ENCODE data around the gene TRNAU1AP. TPM values are rescaled to one million over a fixed set of nuclear protein-coding genes. Genes with fewer than 3 reads are reported as not detected.

The TRNAU1AP gene
- total RNA-seq, 4 donors from 2014 or later, result 4.1 to 25.4 (median 12.4) TPM

- H3K9me3 ChIP-seq, result no peaks in the 10 kb centered on the region
- WGBS, 2 donors (ENCODE audit: low coverage in 1 of 2), result 98% methylated on average over 23 of the region's 31 CpGs; no CpG with 5 or more reads in 1 of the 2 donors
- H3K4me3 ChIP-seq, result no peak overlapping the region
- in situ Hi-C loops (cut with MboI; ENCODE audit: low pct_ligation_motif_present in 1 of 4, low pct_unique_long_range_greater_than_20kb in 1 of 4, low sequenced_read_pairs in 3 of 4) (no loop called here), intact Hi-C loops (cut with DNase I; ENCODE audit: low total_unique reads) (no loop called here)
- H3K27me3 ChIP-seq, result no peaks in the 10 kb centered on the region
- DNase-seq, result no peak
- H3K27ac ChIP-seq, result no peak overlapping the region
- H3K36me3 ChIP-seq, result no peaks in the 10 kb centered on the region
- no peaks in the 10 kb centered on the region for H3K4me1 ChIP-seq
- TF ChIP-seq EP300 (IDR thresholded peaks at IDR 0.05; ENCODE audit: low read depth), result no peak
- no peak for TF ChIP-seq CTCF (IDR thresholded peaks at IDR 0.05)
- no peak for TF ChIP-seq POLR2A (IDR thresholded peaks at IDR 0.05)
- no peak for TF ChIP-seq POLR2AphosphoS5 (IDR thresholded peaks at IDR 0.05)
Measured at GRCh38 chr1:28530456-28530855, 22.4 kb upstream of the TRNAU1AP start.

GRCh38 chr1:28534671-28535070, 18.2 kb upstream of the TRNAU1AP start:
- in situ Hi-C loops (cut with MboI; ENCODE audit: low pct_ligation_motif_present in 1 of 4, low pct_unique_long_range_greater_than_20kb in 1 of 4, low sequenced_read_pairs in 3 of 4) (no loop called here), intact Hi-C loops (cut with DNase I; ENCODE audit: low total_unique reads) (no loop called here)
- Histone ChIP-seq H3K36me3 (no peaks in the 10 kb centered on the region), H3K27me3 (no peaks in the 10 kb centered on the region), H3K4me1 (peaks cover 0 to 9% (median 2%) of the 10 kb centered on the region in 4 donors), H3K4me3 (no peak overlapping the region), H3K27ac (no peak overlapping the region), H3K9me3 (no peaks in the 10 kb centered on the region)
- WGBS, 2 donors (ENCODE audit: low coverage in 1 of 2), result 96 to 100% methylated on average over 2 to 6 of the region's 6 CpGs
- no peak for DNase-seq
- TF ChIP-seq CTCF (IDR thresholded peaks at IDR 0.05) (no peak), POLR2AphosphoS5 (IDR thresholded peaks at IDR 0.05) (no peak), EP300 (IDR thresholded peaks at IDR 0.05; ENCODE audit: low read depth) (no peak), POLR2A (IDR thresholded peaks at IDR 0.05) (no peak)

GRCh38 chr1:28535180-28535579, 17.7 kb upstream of the TRNAU1AP start:
- Histone ChIP-seq H3K27ac (no peak overlapping the region), H3K4me1 (peaks cover 0 to 9% (median 2%) of the 10 kb centered on the region in 4 donors), H3K36me3 (no peaks in the 10 kb centered on the region), H3K4me3 (no peak overlapping the region), H3K27me3 (no peaks in the 10 kb centered on the region), H3K9me3 (no peaks in the 10 kb centered on the region)
- DNase-seq, result no peak
- in situ Hi-C loops (cut with MboI; ENCODE audit: low pct_ligation_motif_present in 1 of 4, low pct_unique_long_range_greater_than_20kb in 1 of 4, low sequenced_read_pairs in 3 of 4) (no loop called here), intact Hi-C loops (cut with DNase I; ENCODE audit: low total_unique reads) (no loop called here)
- whole genome bisulfite sequencing, 2 donors (ENCODE audit: low coverage in 1 of 2), result 84% methylated on average over 6 of the region's 6 CpGs; no CpG with 5 or more reads in 1 of the 2 donors
- TF ChIP-seq POLR2A (IDR thresholded peaks at IDR 0.05) (no peak), CTCF (IDR thresholded peaks at IDR 0.05) (no peak), EP300 (IDR thresholded peaks at IDR 0.05; ENCODE audit: low read depth) (no peak), POLR2AphosphoS5 (IDR thresholded peaks at IDR 0.05) (no peak)

GRCh38 chr1:28537457-28538199, 15.3 kb upstream of the TRNAU1AP start:
- DNase-seq, result no peak
- 72% methylated on average over 8 of the region's 8 CpGs; no CpG with 5 or more reads in 1 of the 2 donors for WGBS, 2 donors (ENCODE audit: low coverage in 1 of 2)
- Histone ChIP-seq H3K27me3 (no peaks in the 10 kb centered on the region), H3K4me3 (no peak overlapping the region), H3K4me1 (peaks cover 0 to 9% (median 4%) of the 10 kb centered on the region in 4 donors), H3K36me3 (no peaks in the 10 kb centered on the region), H3K9me3 (no peaks in the 10 kb centered on the region), H3K27ac (no peak overlapping the region)
- intact Hi-C loops (cut with DNase I; ENCODE audit: low total_unique reads) (no loop called here), in situ Hi-C loops (cut with MboI; ENCODE audit: low pct_ligation_motif_present in 1 of 4, low pct_unique_long_range_greater_than_20kb in 1 of 4, low sequenced_read_pairs in 3 of 4) (no loop called here)
- no peak for TF ChIP-seq CTCF (IDR thresholded peaks at IDR 0.05)
- no peak for TF ChIP-seq EP300 (IDR thresholded peaks at IDR 0.05; ENCODE audit: low read depth)
- no peak for TF ChIP-seq POLR2A (IDR thresholded peaks at IDR 0.05)
- no peak for TF ChIP-seq POLR2AphosphoS5 (IDR thresholded peaks at IDR 0.05)

Measured in transverse colon (tissue), 4 donors.